ENCODE data around the gene IL17RD.

The IL17RD gene

DNA sequence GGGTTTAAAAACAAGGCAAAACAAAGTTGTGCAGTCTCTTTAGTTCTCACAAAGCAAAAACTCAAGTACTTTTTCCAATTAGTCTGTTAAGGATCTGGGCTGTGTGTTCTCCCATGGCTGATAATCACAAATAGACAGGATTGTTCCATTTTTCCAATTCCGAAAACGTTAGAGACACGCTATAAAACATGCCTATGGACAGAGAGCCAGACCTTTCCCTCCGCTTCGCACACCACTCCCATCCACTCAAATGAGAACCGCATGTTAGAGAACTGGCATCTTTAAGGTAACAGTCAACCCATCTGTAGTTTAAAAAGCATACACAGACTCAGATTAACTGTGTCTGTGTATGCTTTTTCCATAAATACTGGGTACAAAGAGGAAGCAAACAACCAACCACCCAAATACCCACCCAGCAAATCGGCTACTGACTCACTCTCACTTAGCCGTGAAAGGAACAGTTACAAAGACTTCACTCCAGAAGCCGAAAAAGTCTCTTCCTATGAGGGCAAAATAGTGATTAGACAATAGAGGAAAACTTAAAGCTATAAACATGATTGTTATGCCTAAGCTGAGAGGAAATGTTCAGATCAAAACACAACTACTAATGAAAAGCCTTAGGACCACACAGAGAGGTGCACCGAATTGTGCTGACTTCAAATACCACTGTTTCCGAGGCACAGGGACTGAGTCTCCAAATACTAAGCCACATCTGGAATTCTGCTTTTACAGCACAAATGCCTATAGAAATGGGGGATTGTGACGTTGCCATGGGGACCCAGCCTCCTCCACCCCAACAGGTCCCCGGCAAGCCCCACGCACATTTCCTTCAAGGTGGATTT, 36.1 kb downstream of the IL17RD start:
- no peak for DNase-seq

DNA sequence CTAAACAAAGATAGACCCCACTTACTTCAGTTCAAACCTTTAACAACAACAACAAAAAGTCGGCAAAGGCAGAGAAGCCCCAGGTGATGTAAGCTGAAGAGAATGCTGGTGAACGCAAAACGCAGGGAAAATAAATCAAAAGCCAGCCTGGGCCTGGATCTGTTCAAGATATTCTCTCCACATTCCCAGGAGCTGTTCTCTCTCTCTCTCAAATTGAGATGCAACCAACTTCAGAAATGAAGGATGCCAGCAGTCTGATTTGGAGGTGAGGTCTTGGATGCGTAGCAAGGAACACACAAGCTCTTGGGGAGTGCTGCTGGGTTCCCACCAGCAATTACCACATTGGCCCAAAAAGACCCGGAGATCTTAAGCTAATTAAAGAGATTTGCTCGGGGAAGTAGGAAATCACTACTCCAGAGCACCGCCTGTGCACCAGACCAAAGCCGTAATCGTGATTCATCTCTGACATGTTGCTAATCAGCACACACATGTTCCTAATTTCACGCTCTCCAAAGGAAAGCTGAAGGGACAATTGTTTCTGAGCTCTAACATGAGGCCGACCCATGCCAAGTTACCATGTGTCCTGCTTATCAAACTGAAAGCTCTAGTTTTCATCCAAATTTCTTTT, 37.1 kb downstream of the IL17RD start:
- DNase-seq: no peak

DNA sequence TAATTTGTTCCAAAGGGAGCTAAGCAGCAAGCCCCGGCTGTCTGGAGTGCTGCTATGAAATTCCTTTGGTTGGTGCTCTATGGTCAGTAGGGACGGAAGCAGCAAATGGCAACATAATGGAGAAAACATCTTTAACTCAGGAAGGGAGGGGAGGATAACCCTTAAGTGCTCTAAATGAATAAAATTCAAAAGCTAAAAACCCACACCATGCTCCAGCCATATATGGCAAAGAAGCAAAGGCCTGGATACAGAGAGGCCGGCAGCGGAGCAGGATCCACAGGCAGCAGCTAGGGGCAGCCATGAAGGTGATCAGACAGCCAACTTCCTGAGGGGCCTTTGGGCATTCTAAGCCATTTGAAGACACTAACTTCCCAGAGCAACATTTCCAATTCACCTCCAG, 38.9 kb downstream of the IL17RD start:
- DNase-seq: no peak

DNA sequence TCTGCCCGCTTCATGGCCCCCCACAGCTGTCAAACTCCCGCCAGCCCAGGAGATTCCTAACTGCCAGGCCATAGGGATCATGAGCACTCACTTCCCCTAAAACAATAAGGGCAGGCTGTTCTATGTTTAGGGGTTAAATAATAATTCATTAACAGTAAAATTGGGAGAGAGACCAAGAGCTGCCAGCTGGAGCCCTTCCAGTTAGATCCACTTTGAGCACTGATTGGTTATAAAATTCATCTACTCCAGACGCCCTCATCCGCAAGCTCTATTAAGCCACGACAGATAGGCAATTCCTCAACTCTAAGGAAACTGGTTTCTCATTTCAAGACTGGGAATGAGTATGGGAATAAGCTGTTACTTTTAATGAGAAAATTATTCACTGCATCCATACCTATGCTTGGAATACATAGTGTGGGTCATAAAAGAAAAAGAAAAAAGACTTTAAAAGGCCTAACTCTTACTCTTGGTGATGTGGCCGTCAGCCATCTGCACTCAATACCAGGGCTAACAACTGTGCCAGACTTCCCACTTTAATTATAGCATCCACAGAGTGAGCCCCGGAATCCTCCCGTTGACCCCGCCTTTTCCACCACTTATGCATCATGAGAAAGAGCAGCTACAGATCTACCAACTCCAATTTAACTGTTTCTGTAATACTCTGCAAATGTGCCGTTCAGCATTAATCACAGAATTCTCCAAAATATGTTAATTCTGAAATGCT, 44.5 kb downstream of the IL17RD start:
- DNase-seq: no peak

DNA sequence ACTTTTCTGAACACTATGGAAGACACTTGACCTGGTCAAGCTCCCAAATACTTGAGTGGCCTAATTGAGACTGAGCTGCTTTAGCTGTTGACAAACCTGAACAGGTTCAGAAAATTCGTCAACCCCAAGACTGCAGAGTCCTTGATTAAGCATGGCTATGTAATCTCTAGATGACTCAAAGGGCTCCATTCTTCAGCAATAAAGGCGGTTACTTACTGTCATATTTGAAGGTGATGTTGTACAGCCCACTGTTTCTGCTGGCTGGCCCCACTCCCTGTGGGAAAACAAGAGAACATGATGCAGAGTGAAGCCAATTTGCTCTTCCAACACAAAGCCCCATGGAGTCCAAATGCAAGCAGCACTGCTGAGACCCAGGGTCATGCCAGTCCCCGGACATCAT, 45.1 kb downstream of the IL17RD start:
- DNase-seq: no peak

DNA sequence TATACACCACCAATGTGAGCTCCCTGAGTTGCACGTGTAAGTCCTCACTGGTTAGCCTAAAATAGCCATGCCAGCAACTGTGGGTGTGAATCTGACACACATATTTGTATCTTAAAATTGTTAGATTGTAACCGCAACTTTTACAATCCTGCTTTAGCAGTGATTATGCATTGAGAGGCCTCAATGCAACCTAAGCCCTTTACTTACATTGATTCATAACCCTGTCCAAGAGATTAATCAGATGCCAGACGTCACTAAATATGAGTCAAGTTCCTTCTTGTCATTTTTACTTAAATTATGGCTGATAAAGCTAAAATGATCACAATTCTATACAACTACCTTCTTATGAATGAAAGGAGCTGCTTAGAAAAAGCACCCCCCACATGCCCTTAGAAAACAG, 46.9 kb downstream of the IL17RD start:
- no peak for DNase-seq

DNA sequence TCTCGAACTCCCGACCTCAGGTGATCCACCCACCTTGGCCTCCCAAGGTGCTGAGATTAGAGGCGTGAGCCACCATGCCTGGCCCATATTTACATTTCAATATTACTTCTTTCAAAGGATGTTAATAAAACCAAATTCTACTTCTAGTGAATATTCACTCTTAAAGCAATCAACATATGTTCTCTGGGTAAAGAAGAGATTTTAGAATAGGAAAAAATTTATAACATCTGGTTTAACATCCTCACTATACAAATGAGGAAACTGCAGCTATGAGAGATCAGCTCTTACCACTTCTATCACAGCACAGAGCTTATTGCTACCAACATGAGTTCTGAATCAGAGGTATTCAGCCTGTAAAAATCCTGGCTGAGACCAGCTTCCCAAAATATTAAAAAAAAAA, 48.7 kb downstream of the IL17RD start:
- no peak for DNase-seq

DNA sequence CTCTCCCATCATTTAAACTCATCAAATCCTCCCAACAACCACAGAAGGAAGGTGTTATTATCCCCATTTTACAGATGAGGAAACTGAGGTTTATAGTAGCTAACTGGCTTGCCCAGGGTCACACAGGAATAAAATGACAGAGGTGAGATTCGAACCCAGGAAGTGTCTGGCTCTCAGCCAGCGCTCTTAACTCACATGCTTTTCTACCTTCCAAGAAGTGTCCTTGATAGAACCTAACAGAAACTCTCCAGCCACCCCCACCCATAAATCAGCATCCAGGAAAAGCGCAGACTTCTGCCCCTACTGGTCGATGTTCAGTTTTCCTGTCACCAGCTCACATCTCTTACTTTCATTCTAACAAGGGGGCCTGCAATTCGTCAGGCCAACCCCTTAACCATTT, 52.9 kb downstream of the IL17RD start:
- DNase-seq: peak in 1 of 5 experiments; percentile 3

DNA sequence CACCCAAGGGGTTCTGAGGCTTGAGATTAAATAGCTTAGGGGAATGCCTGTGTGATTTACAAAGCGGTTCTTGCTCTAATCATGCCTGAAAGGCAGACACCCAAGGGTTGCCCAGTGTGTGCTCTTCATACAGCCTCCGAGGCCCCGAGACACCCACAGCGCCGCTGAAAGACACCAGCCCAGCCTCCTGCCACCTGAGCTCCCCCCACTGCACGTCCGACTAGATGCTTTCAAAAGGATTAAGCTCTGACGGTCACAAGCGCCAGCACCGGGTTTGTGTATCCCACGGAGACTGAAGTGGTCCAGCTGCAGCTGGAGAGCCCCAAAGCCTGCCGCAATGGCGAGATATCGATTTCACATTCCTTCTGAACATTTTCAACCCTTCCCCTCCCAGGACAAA, 54.4 kb downstream of the IL17RD start:
- DNase-seq: no peak

DNA sequence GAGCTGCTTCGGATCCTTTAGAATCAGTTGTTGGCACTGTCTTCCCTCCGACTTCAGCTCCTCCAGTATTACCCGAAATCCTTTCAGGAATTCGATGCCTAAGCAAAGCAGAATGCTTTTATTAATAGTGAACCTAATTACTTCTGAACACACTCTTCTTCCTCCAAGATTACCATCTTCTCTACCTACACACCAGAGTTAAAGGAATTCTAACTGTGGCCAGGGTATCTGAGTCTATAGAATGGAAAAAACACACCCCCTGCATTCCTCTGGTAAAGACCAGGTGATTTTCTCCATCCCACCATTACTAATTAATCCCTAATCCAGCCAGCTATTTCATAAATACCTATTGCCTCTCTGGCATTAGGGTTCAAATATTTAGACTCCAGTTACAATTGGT, 54.9 kb downstream of the IL17RD start:
- no peak for DNase-seq

DNA sequence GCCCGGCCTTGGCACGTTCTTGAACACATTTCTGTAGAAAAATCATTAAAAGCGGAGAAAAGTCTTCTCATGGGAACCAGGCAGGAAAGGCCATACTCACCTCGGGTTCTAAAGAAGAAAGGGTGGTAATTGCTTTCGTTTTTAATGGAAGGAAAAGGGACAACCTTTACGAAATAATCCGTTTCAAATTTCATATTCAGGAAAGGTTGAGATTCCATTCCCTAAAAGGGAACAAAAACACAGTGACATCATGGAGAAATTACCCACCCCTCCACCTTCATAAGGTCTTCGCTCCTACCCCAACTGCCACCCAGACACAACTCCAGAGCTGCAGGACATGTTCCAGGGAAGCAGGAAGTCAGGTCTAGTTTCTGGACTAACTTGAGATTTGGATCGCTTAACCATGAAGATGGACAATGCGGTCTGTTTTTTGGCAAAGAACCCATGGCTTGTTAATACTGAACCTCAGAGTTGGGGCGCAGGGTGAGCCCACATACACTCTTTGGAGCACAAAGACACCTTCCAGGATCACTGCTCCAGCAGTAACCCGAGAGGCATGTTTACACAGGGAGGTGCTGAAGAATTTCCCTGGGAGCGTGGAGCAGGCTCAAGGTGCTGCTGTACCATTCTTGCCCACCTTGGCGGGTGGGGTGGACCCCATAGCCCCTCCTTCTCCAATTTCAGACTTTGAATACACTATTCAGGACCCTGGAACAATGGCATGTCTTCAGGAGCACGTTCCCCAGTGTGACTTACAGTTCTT, 55.5 kb downstream of the IL17RD start:
- no peak for DNase-seq

DNA sequence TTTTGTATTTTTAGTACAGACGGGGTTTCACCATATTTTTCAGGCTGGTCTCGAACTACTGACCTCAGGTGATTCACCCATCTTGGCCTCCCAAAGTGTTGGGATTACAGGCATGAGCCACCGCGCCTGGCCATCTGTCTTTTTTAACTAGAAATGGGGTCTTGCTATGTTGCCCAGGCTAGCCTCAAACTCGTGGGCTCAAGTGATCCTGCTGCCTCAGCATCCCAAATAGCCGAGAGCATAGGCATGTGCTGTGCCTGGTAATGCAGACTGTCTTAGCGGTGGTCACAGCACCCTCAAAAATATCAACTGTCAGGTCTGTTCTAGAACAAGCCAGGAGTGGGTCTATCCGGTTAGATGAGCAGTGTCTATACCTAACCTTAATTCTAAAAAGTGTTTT, 56.5 kb downstream of the IL17RD start:
- no peak for DNase-seq

DNA sequence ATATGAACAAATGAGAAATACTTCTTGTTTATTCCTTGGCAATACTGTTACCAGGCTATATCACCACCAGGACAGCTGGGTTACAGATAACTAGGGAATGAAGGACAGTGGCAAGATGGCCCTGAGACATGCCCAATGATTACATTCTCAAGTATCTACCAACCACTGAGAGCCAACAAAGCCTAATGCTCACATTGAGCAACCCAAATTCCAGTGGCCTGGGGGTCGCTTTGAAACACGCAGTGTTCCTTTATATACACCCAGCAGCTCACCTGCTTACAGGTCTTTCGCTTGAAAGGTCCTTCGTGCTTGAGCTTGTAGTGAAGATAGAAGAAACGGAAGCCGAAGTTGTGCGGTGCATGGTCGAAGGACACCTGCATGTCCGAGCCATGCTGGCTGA, 59.6 kb downstream of the IL17RD start:
- no peak for DNase-seq

DNA sequence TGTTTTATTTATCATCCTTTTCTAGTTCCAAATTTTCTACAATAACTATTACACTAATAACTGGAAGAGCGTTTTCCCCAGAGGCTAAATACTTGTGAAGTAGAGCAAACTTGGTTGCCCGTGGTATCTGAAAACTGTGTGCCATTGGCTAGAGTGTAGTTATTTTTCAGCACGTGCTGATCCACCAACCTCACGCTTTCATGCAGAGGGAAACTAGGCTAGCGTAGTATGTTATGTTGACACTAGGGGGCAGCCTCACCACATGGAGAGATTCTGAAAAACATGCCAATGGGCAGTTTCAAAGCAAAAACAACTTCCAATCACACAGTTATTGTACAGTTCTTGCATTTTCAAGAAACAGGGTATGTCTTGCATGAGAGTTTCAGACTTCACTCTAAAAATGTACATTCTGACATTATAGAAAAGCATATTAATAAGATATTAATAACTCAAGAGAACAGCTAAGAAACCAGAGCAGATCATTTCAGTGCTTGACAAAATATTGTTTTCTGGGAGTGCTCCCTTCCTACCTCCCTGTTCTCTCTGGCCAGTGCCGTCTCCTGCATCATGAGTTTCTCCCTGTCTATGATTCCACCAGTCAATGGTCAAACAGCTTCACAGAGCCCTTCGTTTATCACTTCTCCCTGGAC, 65.0 kb downstream of the IL17RD start:
- peak in 3 of 5 experiments; percentile 2 to 63 (median 19) for DNase-seq

DNA sequence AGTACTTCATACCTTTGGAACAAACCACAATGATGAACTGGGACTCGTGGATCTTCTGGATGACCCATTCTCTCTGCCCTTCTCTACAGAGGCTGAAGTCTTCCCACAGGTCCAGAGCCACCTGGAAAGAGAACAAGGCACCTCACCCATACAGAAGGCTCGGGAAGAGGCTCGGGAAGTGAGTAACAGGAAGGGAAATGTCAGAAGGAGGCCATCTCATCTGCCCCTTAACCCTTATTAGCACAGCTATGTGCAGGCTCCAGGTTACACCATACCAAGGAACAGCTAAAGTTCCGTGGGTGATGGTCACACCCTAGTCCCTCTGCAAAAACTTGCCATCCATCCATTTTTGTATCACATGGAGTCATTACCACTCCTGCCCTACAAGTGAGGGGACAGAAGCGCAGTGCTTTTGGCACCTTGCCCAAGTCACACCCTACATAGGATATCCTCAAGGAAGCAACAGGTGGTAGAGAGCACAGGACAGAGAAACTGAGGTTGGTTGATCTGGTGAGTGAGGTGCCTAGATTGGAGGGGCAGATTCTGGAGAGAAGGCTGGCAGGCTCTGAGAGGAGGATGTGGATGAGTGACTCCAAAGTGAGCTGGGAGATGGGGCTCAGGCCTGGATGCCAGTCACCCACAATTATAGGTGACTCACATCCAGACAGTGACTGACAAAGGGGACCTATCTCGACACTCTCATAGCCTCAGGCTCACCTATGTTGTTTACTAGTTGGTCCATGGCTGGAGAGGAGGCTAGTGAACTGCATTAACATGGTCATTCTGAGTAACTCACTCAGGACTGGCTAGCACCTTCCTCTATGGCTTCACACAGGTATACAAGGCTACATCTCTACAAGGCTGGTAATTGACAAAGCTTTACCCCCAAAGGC, 66.5 kb downstream of the IL17RD start:
- no peak for DNase-seq

DNA sequence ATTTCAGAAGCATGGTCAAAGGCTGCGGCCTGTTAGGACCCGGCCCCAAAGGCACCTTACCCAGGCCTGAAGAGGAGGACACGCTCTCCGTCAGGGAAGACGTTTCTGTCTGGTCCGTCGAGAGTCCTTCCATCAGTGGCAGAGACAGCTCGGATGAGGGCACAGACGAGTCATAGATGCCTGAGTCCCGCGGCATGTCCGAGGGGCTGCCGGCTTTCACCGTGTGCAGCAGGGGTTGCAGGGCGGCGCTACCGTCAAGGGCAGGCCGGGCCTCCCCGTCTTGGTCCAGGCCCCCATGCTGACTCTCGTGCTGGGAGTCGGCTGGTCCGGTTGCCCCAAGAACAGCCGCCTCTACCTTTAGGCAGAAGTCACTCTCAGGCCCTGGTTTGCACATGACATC, 67.6 kb downstream of the IL17RD start:
- DNase-seq: no peak

DNA sequence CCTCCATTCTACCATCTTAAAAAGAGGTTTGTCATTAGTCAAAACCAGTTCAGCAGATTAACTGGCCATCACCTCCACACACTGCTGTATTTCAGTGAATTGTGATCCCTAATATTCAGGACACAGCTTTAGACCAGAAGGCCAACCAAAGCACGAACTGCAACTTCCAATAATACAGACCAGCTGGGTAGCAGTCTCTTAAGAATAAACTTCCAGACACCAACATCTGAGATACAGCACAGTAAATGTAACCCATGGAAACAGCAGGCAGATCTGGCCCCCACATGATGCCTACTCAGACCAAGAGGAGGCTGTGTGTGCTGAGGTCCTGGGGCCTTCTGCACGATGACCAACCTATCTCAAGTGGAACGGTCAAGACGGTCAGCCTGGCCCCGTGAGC, 69.8 kb downstream of the IL17RD start:
- DNase-seq: no peak

DNA sequence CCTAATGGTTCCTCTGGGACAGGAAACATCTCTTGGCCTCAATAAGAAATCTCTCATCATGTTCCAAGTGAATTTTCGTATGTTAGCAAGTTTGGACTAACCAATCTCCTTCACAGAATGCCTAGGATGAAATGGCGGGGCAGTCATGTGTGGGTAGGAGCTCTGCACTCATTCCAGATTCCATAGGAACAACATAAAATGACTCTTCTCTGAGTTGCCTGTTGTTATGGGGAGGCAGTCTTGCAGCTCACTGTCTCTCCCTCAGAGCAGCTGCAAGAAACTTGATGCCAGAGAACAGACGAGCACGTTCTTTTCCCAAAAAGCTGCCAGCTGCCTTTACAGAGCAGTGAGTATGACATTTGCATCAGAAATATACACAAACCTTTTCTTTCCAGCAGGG, 70.6 kb downstream of the IL17RD start:
- DNase-seq: no peak

DNA sequence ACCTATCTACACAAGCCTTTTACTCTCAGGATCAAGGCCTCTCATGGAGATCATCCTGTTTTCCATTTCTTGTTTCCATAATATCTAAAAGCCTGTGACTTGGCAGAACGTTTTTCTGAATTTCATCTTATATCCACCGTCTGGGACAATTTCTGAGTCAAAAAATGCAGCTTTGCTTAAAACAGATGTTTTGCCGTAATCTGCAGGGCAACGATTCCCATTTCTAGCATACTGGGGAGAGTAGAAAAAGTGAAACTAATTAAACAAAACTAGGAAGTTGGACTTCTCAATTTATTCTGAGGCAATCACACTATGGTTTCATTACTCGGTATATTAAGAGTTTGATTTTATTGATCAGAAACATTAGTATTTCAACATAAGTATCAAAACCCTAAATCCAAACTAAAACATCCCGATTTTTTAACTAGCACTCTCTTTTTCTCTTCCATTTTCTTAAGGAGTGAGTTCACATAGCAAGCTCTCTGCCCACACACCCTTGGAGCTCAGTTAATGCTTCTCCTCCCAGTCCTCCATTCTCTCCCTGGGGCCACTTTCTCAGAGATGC, 71.1 kb downstream of the IL17RD start:
- no peak for DNase-seq

DNA sequence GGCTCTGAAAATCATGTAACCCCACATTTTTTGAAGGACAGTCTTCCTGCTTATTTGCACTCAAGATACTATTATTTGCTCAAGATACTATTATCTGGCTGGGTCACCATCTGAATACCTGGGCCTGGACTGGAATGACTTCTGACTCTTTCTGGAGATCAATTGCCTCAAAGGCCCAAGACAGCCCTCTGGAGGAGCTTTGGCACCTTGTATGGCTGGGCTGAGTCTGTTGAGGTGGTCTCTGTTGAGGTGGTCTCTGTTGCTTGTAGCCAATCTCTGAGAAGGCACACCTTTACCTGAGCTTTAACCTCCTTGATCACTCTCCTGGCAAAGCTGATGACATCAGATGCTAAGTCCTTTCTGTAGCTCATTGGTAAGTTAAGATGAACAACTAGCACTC, 71.7 kb downstream of the IL17RD start:
- DNase-seq: no peak
